HEK293 (cell line): ENCODE data around the gene CLDN6.

Source experiments
- BCL11A ChIP-seq: fragments of 450-650 bp; formaldehyde crosslinking; IDR thresholded peaks from 2 replicates; pipeline ENCODE4 v1.5.1; 2016; ENCODE audit warnings: low read depth, missing biosample characterization, missing genetic modification characterization
- EGR2 ChIP-seq: fragments of 450-650 bp; formaldehyde crosslinking; IDR thresholded peaks from 2 replicates; pipeline ENCODE4 v1.5.1; 2016; ENCODE audit warnings: low read depth, missing biosample characterization, missing genetic modification characterization
- FEZF1 ChIP-seq: fragments of 450-650 bp; formaldehyde crosslinking; IDR thresholded peaks from 2 replicates; pipeline ENCODE4 v1.5.1; 2016; ENCODE audit warnings: missing biosample characterization, missing genetic modification characterization
- GLIS1 ChIP-seq: fragments of 450-650 bp; formaldehyde crosslinking; IDR thresholded peaks from 2 replicates; pipeline ENCODE4 v1.5.1; 2016; ENCODE audit warnings: missing biosample characterization, missing genetic modification characterization
- GLIS2 ChIP-seq: fragments of 450-650 bp; formaldehyde crosslinking; IDR thresholded peaks from 2 replicates; pipeline ENCODE4 v1.5.1; 2016; ENCODE audit warnings: missing biosample characterization, missing genetic modification characterization
- HIC1 ChIP-seq: fragments of 450-650 bp; formaldehyde crosslinking; IDR thresholded peaks from 2 replicates; pipeline ENCODE4 v1.5.1; 2016; ENCODE audit warnings: missing biosample characterization, missing genetic modification characterization
- RBAK ChIP-seq: fragments of 450-650 bp; formaldehyde crosslinking; IDR thresholded peaks from 2 replicates; pipeline ENCODE4 v1.5.1; 2016; ENCODE audit warnings: missing biosample characterization, missing genetic modification characterization
- SP2 ChIP-seq: fragments of 450-650 bp; formaldehyde crosslinking; IDR thresholded peaks from 2 replicates; pipeline ENCODE4 v1.5.1; 2016; ENCODE audit warnings: missing biosample characterization, missing genetic modification characterization
- ZBTB17 ChIP-seq: fragments of 450-650 bp; formaldehyde crosslinking; IDR thresholded peaks from 2 replicates; pipeline ENCODE4 v1.5.1; 2016; ENCODE audit warnings: missing biosample characterization, missing genetic modification characterization
- ZBTB8A ChIP-seq: fragments of 450-650 bp; formaldehyde crosslinking; IDR thresholded peaks from 2 replicates; pipeline ENCODE4 v1.5.1; 2016; ENCODE audit warnings: missing biosample characterization, missing genetic modification characterization
- ZFHX2 ChIP-seq: fragments of 450-650 bp; formaldehyde crosslinking; conservative IDR thresholded peaks from 2 replicates; pipeline ENCODE4 v1.5.1; 2016; ENCODE audit warnings: missing biosample characterization, missing genetic modification characterization
- ZNF2 ChIP-seq: fragments of 450-650 bp; formaldehyde crosslinking; IDR thresholded peaks from 2 replicates; pipeline ENCODE4 v1.5.1; 2016; ENCODE audit warnings: missing biosample characterization, missing genetic modification characterization
- ZNF23 ChIP-seq: fragments of 450-650 bp; formaldehyde crosslinking; IDR thresholded peaks from 2 replicates; pipeline ENCODE4 v1.5.1; 2016; ENCODE audit warnings: missing biosample characterization, missing genetic modification characterization, borderline replicate concordance
- ZNF26 ChIP-seq: fragments of 450-650 bp; formaldehyde crosslinking; IDR thresholded peaks from 2 replicates; pipeline ENCODE4 v1.5.1; 2016; ENCODE audit warnings: missing biosample characterization, missing genetic modification characterization
- ZNF274 ChIP-seq, 2 experiments: fragments of 200-500 bp in 1 of 2; fragments of 450-650 bp in 1 of 2; sonication (Bioruptor generic) in 1 of 2; formaldehyde crosslinking in 1 of 2; IDR thresholded peaks; 2 replicates each; pipeline versions ENCODE4 v1.5.1 to v1.6.1; 2014 to 2016; ENCODE audit warnings: borderline replicate concordance in 1 of 2, inconsistent platforms in 1 of 2, low read length in 1 of 2, missing biosample characterization in 1 of 2, missing genetic modification characterization in 1 of 2
- ZNF354C ChIP-seq: fragments of 450-650 bp; formaldehyde crosslinking; IDR thresholded peaks from 2 replicates; pipeline ENCODE4 v1.5.1; 2016; ENCODE audit warnings: missing biosample characterization, missing genetic modification characterization, low read depth, borderline replicate concordance
- ZNF366 ChIP-seq: fragments of 450-650 bp; formaldehyde crosslinking; conservative IDR thresholded peaks from 2 replicates; pipeline ENCODE4 v1.5.1; 2016; ENCODE audit warnings: missing biosample characterization, missing genetic modification characterization
- ZNF426 ChIP-seq: fragments of 450-650 bp; formaldehyde crosslinking; IDR thresholded peaks from 2 replicates; pipeline ENCODE4 v1.5.1; 2017; ENCODE audit warnings: missing biosample characterization, missing genetic modification characterization, mild to moderate bottlenecking, inconsistent platforms, moderate library complexity
- ZNF549 ChIP-seq: fragments of 450-650 bp; IDR thresholded peaks from 2 replicates; pipeline ENCODE4 v1.5.1; 2018; ENCODE audit warnings: missing biosample characterization, missing genetic modification characterization, mild to moderate bottlenecking, inconsistent platforms, moderate library complexity
- ZNF621 ChIP-seq: fragments of 450-650 bp; formaldehyde crosslinking; IDR thresholded peaks from 2 replicates; pipeline ENCODE4 v1.5.1; 2017; ENCODE audit warnings: missing biosample characterization, missing genetic modification characterization
- ZNF623 ChIP-seq: fragments of 450-650 bp; formaldehyde crosslinking; IDR thresholded peaks from 2 replicates; pipeline ENCODE4 v1.5.1; 2016; ENCODE audit warnings: missing biosample characterization, missing genetic modification characterization
- ZNF654 ChIP-seq: fragments of 450-650 bp; formaldehyde crosslinking; IDR thresholded peaks from 2 replicates; pipeline ENCODE4 v1.5.1; 2016; ENCODE audit warnings: low read depth, missing biosample characterization, missing genetic modification characterization
- ZNF677 ChIP-seq: fragments of 450-650 bp; IDR thresholded peaks from 2 replicates; pipeline ENCODE4 v1.5.0; 2018; ENCODE audit warnings: missing biosample characterization, mild to moderate bottlenecking, missing genetic modification characterization, moderate library complexity
- ZNF701 ChIP-seq: fragments of 450-650 bp; formaldehyde crosslinking; IDR thresholded peaks from 2 replicates; pipeline ENCODE4 v1.5.1; 2016; ENCODE audit warnings: missing biosample characterization, missing genetic modification characterization
- ZNF707 ChIP-seq: fragments of 450-650 bp; formaldehyde crosslinking; IDR thresholded peaks from 2 replicates; pipeline ENCODE4 v1.5.1; 2016; ENCODE audit warnings: missing biosample characterization, missing genetic modification characterization
- ZNF777 ChIP-seq: fragments of 450-650 bp; formaldehyde crosslinking; IDR thresholded peaks from 2 replicates; pipeline ENCODE4 v1.5.1; 2017; ENCODE audit warnings: missing biosample characterization, missing genetic modification characterization, borderline replicate concordance
- TF ChIP-seq, protein P1 (sequence below): fragments of 450-650 bp; formaldehyde crosslinking; IDR thresholded peaks from 2 replicates; pipeline ENCODE4 v1.5.1; 2016; ENCODE audit warnings: missing biosample characterization, missing genetic modification characterization
- TF ChIP-seq, protein P2 (sequence below): IDR thresholded peaks from 2 replicates; pipeline ENCODE4 v1.6.1; 2011; ENCODE audit warnings: mild to moderate bottlenecking, low read depth, low read length, borderline replicate concordance
- TF ChIP-seq, protein P3 (sequence below): fragments of 450-650 bp; formaldehyde crosslinking; IDR thresholded peaks from 2 replicates; pipeline ENCODE4 v1.5.1; 2016; ENCODE audit warnings: missing biosample characterization, missing genetic modification characterization, borderline replicate concordance

The CLDN6 gene

GRCh38 chr16:2968738-2969544 lies 49.0 kb downstream of the CLDN6 start, which contains the start of gene PAQR4 (continued):
- no peak for TF ChIP-seq ZNF707 (tag by site-specific recombination)
- no peak for TF ChIP-seq ZNF274 (IDR thresholded peaks at IDR 0.05; ENCODE audit: low read length)
- no peak for TF ChIP-seq ZNF274 (tag by site-specific recombination; IDR thresholded peaks at IDR 0.05; ENCODE audit: borderline replicate concordance)
- no peak for TF ChIP-seq RBAK (tag by site-specific recombination)
- no peak for TF ChIP-seq ZNF623 (tag by site-specific recombination)
- no peak for TF ChIP-seq ZNF23 (tag by site-specific recombination)
- 0 out of 2 replicates have a peak, but pooled peaks have one; percentile 12 for TF ChIP-seq BCL11A (tag by site-specific recombination)
- TF ChIP-seq ZNF366 = no peak
- TF ChIP-seq ZFHX2 (tag by site-specific recombination) = peak; percentile 91
- TF ChIP-seq FEZF1 = no peak
- TF ChIP-seq HIC1 = peak; percentile 100
- no peak for TF ChIP-seq ZNF621 (tag by site-specific recombination)
- peak; percentile 90 for TF ChIP-seq ZBTB8A (tag by site-specific recombination)
- TF ChIP-seq ZNF777 (tag by site-specific recombination) = no peak
- peak; percentile 81 for TF ChIP-seq EGR2 (tag by site-specific recombination)
- no peak for TF ChIP-seq ZNF677 (tag by site-specific recombination)
- no peak for TF ChIP-seq ZNF549
- TF ChIP-seq ZNF354C (tag by site-specific recombination) = no peak
- no peak for TF ChIP-seq ZNF701
- TF ChIP-seq, protein P1, sequence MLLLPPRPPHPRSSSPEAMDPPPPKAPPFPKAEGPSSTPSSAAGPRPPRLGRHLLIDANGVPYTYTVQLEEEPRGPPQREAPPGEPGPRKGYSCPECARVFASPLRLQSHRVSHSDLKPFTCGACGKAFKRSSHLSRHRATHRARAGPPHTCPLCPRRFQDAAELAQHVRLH = peak; percentile 79; the same call in 1 of the 2 replicates
- peak; percentile 23; the same call in 1 of the 2 replicates for TF ChIP-seq GLIS1
- TF ChIP-seq SP2 (tag by site-specific recombination) = peak; percentile 79
- TF ChIP-seq ZBTB17 (tag by site-specific recombination) = peak; percentile 91
- TF ChIP-seq ZNF26 (tag by site-specific recombination) = no peak
- peak; percentile 79 for TF ChIP-seq GLIS2 (tag by site-specific recombination)
- TF ChIP-seq ZNF426 (tag by site-specific recombination) = no peak
- TF ChIP-seq, protein P2, sequence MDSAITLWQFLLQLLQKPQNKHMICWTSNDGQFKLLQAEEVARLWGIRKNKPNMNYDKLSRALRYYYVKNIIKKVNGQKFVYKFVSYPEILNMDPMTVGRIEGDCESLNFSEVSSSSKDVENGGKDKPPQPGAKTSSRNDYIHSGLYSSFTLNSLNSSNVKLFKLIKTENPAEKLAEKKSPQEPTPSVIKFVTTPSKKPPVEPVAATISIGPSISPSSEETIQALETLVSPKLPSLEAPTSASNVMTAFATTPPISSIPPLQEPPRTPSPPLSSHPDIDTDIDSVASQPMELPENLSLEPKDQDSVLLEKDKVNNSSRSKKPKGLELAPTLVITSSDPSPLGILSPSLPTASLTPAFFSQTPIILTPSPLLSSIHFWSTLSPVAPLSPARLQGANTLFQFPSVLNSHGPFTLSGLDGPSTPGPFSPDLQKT = no peak
- peak; percentile 90 for TF ChIP-seq ZNF2 (tag by site-specific recombination)
- TF ChIP-seq ZNF654 (tag by site-specific recombination) = no peak
- TF ChIP-seq, protein P3, sequence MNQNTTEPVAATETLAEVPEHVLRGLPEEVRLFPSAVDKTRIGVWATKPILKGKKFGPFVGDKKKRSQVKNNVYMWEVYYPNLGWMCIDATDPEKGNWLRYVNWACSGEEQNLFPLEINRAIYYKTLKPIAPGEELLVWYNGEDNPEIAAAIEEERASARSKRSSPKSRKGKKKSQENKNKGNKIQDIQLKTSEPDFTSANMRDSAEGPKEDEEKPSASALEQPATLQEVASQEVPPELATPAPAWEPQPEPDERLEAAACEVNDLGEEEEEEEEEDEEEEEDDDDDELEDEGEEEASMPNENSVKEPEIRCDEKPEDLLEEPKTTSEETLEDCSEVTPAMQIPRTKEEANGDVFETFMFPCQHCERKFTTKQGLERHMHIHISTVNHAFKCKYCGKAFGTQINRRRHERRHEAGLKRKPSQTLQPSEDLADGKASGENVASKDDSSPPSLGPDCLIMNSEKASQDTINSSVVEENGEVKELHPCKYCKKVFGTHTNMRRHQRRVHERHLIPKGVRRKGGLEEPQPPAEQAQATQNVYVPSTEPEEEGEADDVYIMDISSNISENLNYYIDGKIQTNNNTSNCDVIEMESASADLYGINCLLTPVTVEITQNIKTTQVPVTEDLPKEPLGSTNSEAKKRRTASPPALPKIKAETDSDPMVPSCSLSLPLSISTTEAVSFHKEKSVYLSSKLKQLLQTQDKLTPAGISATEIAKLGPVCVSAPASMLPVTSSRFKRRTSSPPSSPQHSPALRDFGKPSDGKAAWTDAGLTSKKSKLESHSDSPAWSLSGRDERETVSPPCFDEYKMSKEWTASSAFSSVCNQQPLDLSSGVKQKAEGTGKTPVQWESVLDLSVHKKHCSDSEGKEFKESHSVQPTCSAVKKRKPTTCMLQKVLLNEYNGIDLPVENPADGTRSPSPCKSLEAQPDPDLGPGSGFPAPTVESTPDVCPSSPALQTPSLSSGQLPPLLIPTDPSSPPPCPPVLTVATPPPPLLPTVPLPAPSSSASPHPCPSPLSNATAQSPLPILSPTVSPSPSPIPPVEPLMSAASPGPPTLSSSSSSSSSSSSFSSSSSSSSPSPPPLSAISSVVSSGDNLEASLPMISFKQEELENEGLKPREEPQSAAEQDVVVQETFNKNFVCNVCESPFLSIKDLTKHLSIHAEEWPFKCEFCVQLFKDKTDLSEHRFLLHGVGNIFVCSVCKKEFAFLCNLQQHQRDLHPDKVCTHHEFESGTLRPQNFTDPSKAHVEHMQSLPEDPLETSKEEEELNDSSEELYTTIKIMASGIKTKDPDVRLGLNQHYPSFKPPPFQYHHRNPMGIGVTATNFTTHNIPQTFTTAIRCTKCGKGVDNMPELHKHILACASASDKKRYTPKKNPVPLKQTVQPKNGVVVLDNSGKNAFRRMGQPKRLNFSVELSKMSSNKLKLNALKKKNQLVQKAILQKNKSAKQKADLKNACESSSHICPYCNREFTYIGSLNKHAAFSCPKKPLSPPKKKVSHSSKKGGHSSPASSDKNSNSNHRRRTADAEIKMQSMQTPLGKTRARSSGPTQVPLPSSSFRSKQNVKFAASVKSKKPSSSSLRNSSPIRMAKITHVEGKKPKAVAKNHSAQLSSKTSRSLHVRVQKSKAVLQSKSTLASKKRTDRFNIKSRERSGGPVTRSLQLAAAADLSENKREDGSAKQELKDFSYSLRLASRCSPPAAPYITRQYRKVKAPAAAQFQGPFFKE (tag by site-specific recombination) = no peak
